Astrocyte (in vitro differentiated cells and primary cell): ENCODE results near the gene TNFRSF8. TPM values are rescaled to one million over a fixed set of nuclear protein-coding genes. Genes with fewer than 3 reads are reported as not detected.

ENCODE experiments used
- DNase-seq: peaks from one replicate; pipeline ENCODE4 v3.0.0-alpha.2; 2010; ENCODE audit warnings: low read depth
- FAIRE-seq: peaks from 2 replicates; lab custom pipeline; 2011; peaks lifted over from hg19 to GRCh38; lab: Jason Lieb, UNC
- H2AFZ ChIP-seq: 2 replicates; pipeline ENCODE4 v1.6.0; 2012; ENCODE audit warnings: low read depth, low read length, inconsistent platforms
- H3K27ac ChIP-seq: 2 replicates; pipeline ENCODE4 v1.5.1; 2011; ENCODE audit warnings: low read depth, low read length, inconsistent platforms
- H3K27me3 ChIP-seq: 2 replicates; pipeline ENCODE4 v1.6.0; 2011; ENCODE audit warnings: low read length, inconsistent platforms; ENCODE audit not compliant: insufficient read depth
- H3K36me3 ChIP-seq: 2 replicates; pipeline ENCODE4 v1.5.1; 2011; ENCODE audit warnings: low read length, inconsistent platforms; ENCODE audit not compliant: insufficient read depth
- H3K4me1 ChIP-seq: 2 replicates; pipeline ENCODE4 v1.5.1; 2011; ENCODE audit warnings: low read length, inconsistent platforms; ENCODE audit not compliant: insufficient read depth
- H3K4me2 ChIP-seq: 2 replicates; pipeline ENCODE4 v1.6.0; 2012; ENCODE audit warnings: low read length, inconsistent platforms
- H3K4me3 ChIP-seq: 2 replicates; pipeline ENCODE4 v1.5.1; 2011; ENCODE audit warnings: low read depth, mild to moderate bottlenecking, low read length, inconsistent platforms; ENCODE audit not compliant: insufficient read depth
- H3K79me2 ChIP-seq: 2 replicates; pipeline ENCODE4 v1.6.0; 2012; ENCODE audit warnings: mild to moderate bottlenecking, low read length, inconsistent platforms; ENCODE audit not compliant: insufficient read depth
- H3K9ac ChIP-seq: 2 replicates; pipeline ENCODE4 v1.6.0; 2012; ENCODE audit warnings: mild to moderate bottlenecking, low read length, inconsistent platforms
- H3K9me3 ChIP-seq: 2 replicates; pipeline ENCODE4 v1.5.1; 2012; ENCODE audit warnings: low read depth, mild to moderate bottlenecking, low read length, inconsistent platforms; ENCODE audit not compliant: insufficient read depth
- H4K20me1 ChIP-seq: 2 replicates; pipeline ENCODE4 v1.6.0; 2012; ENCODE audit warnings: low read length, inconsistent platforms; ENCODE audit not compliant: insufficient read depth
- H3K27ac Mint-ChIP-seq: one replicate; pipeline ENCODE4 v1.8.0; 2021; ENCODE audit warnings: mild to moderate bottlenecking, mixed read lengths; ENCODE audit not compliant: unreplicated experiment
- H3K27me3 Mint-ChIP-seq: one replicate; pipeline ENCODE4 v1.8.0; 2021; ENCODE audit warnings: low read depth, mixed read lengths; ENCODE audit not compliant: unreplicated experiment
- H3K36me3 Mint-ChIP-seq: one replicate; pipeline ENCODE4 v1.8.0; 2021; ENCODE audit warnings: low read depth, mixed read lengths; ENCODE audit not compliant: unreplicated experiment
- H3K4me1 Mint-ChIP-seq: one replicate; pipeline ENCODE4 v1.8.0; 2021; ENCODE audit warnings: low read depth, mixed read lengths; ENCODE audit not compliant: unreplicated experiment
- H3K4me3 Mint-ChIP-seq: one replicate; pipeline ENCODE4 v1.8.0; 2021; ENCODE audit warnings: mild to moderate bottlenecking, moderate library complexity, mixed read lengths; ENCODE audit not compliant: unreplicated experiment
- H3K9me3 Mint-ChIP-seq: one replicate; pipeline ENCODE4 v1.8.0; 2021; ENCODE audit warnings: mild to moderate bottlenecking, mixed read lengths; ENCODE audit not compliant: unreplicated experiment
- EZH2 ChIP-seq: IDR thresholded peaks from 2 replicates; pipeline ENCODE4 v1.6.1; 2012; ENCODE audit warnings: mild to moderate bottlenecking, low read length, inconsistent platforms; ENCODE audit not compliant: insufficient read depth
- total RNA-seq: library from RNA; stranded (reverse); gene quantifications from 2 replicates; pipeline ENCODE4 v1.2.1, GENCODE V29; 2021
- TF ChIP-seq, protein P1 (sequence below): IDR thresholded peaks from 2 replicates; pipeline ENCODE4 v1.5.1; 2011; ENCODE audit warnings: low read depth, mild to moderate bottlenecking, inconsistent platforms, low read length, moderate library complexity; ENCODE audit not compliant: insufficient read depth

The TNFRSF8 gene
- total RNA-seq, 1 donor from 2014 or later, result 0.16 TPM

DNA sequence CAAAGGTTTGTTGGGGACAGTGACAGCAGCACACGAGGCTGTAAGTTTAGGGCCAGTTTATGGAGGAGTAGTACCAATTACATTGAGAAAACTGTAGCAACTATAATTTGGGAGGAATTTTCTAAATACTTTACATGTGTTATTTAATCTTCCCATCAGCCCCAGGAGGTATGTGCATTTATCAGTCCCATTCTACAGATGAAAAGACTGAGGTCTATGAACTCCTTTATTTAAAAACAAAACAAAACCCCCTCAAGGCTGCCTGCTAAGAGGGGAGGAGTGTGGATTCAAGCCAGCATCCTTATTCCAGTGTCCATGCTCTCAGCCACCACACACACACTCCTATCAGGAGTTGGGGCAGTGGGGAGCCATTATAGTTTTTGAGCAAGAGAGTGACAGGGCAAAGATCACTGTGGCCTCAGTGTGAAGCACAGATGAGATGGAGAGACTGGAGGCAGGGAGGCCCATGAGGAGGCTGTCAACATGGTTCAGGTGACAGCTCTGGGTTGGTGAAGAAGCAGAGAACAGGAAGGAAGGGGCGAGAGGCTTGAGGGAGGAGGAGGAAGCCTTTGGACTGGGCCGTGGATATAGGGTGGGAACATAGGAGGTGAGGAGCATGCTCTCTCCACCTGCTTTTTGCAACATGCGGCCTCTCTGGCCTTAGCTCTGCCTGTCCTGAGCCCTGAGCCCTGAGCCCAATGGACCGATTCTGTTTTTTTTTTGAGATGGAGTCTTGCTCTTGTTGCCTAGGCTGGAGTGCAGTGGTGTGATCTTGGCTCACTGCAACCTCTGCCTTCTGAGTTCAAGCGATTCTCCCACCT, 113.4 kb downstream of the TNFRSF8 start:
- Histone ChIP-seq H3K27ac (no peak overlapping the region), H3K36me3 (no peaks in the 10 kb centered on the region), H2AFZ (no peak overlapping the region), H3K79me2 (no peaks in the 10 kb centered on the region), H3K4me1 (peaks cover 18% of the 10 kb centered on the region), H3K4me2 (no peak overlapping the region), H3K9ac (no peak overlapping the region), H4K20me1 (no peaks in the 10 kb centered on the region), H3K4me3 (no peak overlapping the region), H3K9me3 (no peaks in the 10 kb centered on the region), H3K27me3 (no peaks in the 10 kb centered on the region)
- Mint-ChIP-seq H3K4me1 (peaks cover 12% of the 10 kb centered on the region), H3K27ac (no peak overlapping the region), H3K4me3 (no peak overlapping the region), H3K27me3 (peaks cover 33% of the 10 kb centered on the region), H3K36me3 (no peaks in the 10 kb centered on the region), H3K9me3 (peaks cover 2% of the 10 kb centered on the region)
- no peak for DNase-seq
- TF ChIP-seq EZH2, result no peak
- TF ChIP-seq, protein P1, sequence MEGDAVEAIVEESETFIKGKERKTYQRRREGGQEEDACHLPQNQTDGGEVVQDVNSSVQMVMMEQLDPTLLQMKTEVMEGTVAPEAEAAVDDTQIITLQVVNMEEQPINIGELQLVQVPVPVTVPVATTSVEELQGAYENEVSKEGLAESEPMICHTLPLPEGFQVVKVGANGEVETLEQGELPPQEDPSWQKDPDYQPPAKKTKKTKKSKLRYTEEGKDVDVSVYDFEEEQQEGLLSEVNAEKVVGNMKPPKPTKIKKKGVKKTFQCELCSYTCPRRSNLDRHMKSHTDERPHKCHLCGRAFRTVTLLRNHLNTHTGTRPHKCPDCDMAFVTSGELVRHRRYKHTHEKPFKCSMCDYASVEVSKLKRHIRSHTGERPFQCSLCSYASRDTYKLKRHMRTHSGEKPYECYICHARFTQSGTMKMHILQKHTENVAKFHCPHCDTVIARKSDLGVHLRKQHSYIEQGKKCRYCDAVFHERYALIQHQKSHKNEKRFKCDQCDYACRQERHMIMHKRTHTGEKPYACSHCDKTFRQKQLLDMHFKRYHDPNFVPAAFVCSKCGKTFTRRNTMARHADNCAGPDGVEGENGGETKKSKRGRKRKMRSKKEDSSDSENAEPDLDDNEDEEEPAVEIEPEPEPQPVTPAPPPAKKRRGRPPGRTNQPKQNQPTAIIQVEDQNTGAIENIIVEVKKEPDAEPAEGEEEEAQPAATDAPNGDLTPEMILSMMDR, result no peak
- FAIRE-seq, result no peak

DNA sequence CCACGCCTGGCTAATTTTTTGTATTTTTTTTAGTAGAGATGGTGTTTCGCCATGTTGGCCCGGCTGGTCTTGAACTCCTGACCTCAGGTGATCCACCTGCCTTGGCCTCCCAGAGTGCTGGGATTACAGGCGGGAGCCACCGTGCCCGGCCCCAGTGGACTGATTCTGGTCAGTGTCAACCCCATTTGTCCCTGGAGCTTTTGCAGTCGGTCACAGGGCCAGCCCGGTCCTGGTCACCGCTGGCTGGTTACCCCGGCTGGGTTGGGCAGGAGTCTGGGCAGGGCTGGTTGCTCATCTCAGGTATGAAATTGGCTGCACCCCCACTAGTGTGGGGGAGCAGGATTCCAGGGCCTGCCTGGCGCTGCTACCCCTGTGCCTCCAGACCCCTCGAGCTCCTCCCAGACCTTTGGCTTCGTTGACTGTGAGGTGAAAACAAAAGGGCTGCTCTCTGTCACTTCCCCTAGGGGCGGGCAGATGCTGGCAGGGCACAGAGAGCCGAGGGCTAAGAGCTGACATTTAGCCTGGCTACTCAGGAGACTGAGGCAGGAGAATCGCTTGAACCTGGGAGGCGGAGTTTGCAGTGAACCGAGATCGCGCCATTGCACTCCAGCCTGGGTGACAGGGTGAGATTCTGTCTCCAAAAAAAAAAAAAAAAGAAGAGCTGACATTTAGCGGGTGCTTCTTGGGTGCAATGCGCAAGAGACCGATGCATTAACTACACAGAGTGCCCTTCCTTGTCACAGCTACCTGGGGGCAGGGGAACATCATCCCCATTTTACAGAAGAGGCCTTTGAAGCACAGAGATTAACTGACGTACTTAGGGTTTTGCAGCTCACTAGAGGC, 114.3 kb downstream of the TNFRSF8 start:
- Histone ChIP-seq H3K27me3 (no peaks in the 10 kb centered on the region), H3K4me2 (peak overlapping the region; percentile 60), H3K79me2 (no peaks in the 10 kb centered on the region), H3K36me3 (no peaks in the 10 kb centered on the region), H3K9ac (no peak overlapping the region), H3K27ac (no peak overlapping the region), H3K4me3 (no peak overlapping the region), H2AFZ (peak overlapping the region; percentile 39), H4K20me1 (no peaks in the 10 kb centered on the region), H3K4me1 (peaks cover 18% of the 10 kb centered on the region), H3K9me3 (no peaks in the 10 kb centered on the region)
- H3K4me1 Mint-ChIP-seq, result peaks cover 12% of the 10 kb centered on the region
- H3K27ac Mint-ChIP-seq, result no peak overlapping the region
- peaks cover 2% of the 10 kb centered on the region for H3K9me3 Mint-ChIP-seq
- FAIRE-seq, result no peak
- H3K4me3 Mint-ChIP-seq, result no peak overlapping the region
- no peaks in the 10 kb centered on the region for H3K36me3 Mint-ChIP-seq
- DNase-seq, result no peak
- TF ChIP-seq EZH2, result no peak
- TF ChIP-seq, protein P1, result no peak
- H3K27me3 Mint-ChIP-seq, result peaks cover 34% of the 10 kb centered on the region
